Measurements from ENCODE around the gene AMDHD1.

- TF ChIP-seq ZNF704 (tag by site-specific recombination; IDR thresholded peaks at IDR 0.05) (no peak), CTCF (tag by site-specific recombination; IDR thresholded peaks at IDR 0.05) (no peak), PBX3 (CRISPR knock-in tag; IDR thresholded peaks at IDR 0.05) (no peak), ZNF221 (tag by site-specific recombination; IDR thresholded peaks at IDR 0.05; ENCODE audit: borderline replicate concordance) (no peak), RBAK (tag by site-specific recombination; IDR thresholded peaks at IDR 0.05) (no peak), ZNF133 (tag by site-specific recombination; IDR thresholded peaks at IDR 0.05) (no peak)
Observed at GRCh38 chr12:95990136-95990535, 47.0 kb downstream of the AMDHD1 start.

All from HEK293 (cell line).